MM.1S (cell line): ENCODE measurements around the gene SPA17.

ENCODE experiments used
- DNase-seq: peaks from one replicate; pipeline ENCODE4 v3.0.0-alpha.2; 2015
- H2AFZ ChIP-seq: fragments of 300-600 bp; sonication (generic); 2 replicates; pipeline ENCODE4 v1.6.0; 2016; ENCODE audit warnings: antibody characterized with exemption, low read length
- H3F3A ChIP-seq: fragments of 300-600 bp; sonication (generic); 2 replicates; pipeline ENCODE4 v1.6.1; 2016; ENCODE audit warnings: mild to moderate bottlenecking, antibody characterized with exemption, low read length, moderate library complexity, mixed read lengths; ENCODE audit not compliant: insufficient read depth
- H3K27ac ChIP-seq: fragments of 300-600 bp; sonication (generic); 2 replicates; pipeline ENCODE4 v1.5.1; 2016; ENCODE audit warnings: mild to moderate bottlenecking, low read length
- H3K27me3 ChIP-seq: fragments of 300-600 bp; sonication (generic); replicated peaks from 2 replicates; pipeline ENCODE4 v1.6.0; 2016; ENCODE audit warnings: low read length; ENCODE audit not compliant: insufficient read depth
- H3K36me3 ChIP-seq: fragments of 300-600 bp; sonication (generic); replicated peaks from 2 replicates; pipeline ENCODE4 v1.6.1; 2016; ENCODE audit warnings: mild to moderate bottlenecking, low read length, mixed read lengths; ENCODE audit not compliant: insufficient read depth
- H3K4me1 ChIP-seq: fragments of 300-600 bp; sonication (generic); 2 replicates; pipeline ENCODE4 v1.6.1; 2016; ENCODE audit warnings: low read length, mixed read lengths
- H3K4me2 ChIP-seq: fragments of 300-600 bp; sonication (generic); 2 replicates; pipeline ENCODE4 v1.6.0; 2016; ENCODE audit warnings: low read depth, low read length
- H3K4me3 ChIP-seq: fragments of 300-600 bp; sonication (generic); 2 replicates; pipeline ENCODE4 v1.5.1; 2016; ENCODE audit warnings: low read length, mixed read lengths
- H3K79me2 ChIP-seq: fragments of 300-600 bp; sonication (generic); 2 replicates; pipeline ENCODE4 v1.6.1; 2016; ENCODE audit warnings: mixed run types, low read length, mixed read lengths
- H3K9ac ChIP-seq: fragments of 300-600 bp; sonication (generic); 2 replicates; pipeline ENCODE4 v1.6.1; 2016; ENCODE audit warnings: low read length, mixed read lengths
- H3K9me2 ChIP-seq: fragments of 300-600 bp; sonication (generic); replicated peaks from 2 replicates; pipeline ENCODE4 v1.6.1; 2016; ENCODE audit warnings: mild to moderate bottlenecking, low read length, mixed read lengths; ENCODE audit not compliant: insufficient read depth
- H3K9me3 ChIP-seq: fragments of 300-600 bp; sonication (generic); replicated peaks from 2 replicates; pipeline ENCODE4 v1.6.1; 2016; ENCODE audit warnings: mild to moderate bottlenecking, low read length, mixed read lengths; ENCODE audit not compliant: insufficient read depth
- H4K20me1 ChIP-seq: fragments of 300-600 bp; sonication (generic); 2 replicates; pipeline ENCODE4 v1.6.1; 2016; ENCODE audit warnings: mild to moderate bottlenecking, low read length, moderate library complexity, mixed read lengths; ENCODE audit not compliant: insufficient read depth
- CTCF ChIP-seq: fragments of 300-600 bp; sonication (generic); IDR thresholded peaks from 2 replicates; pipeline ENCODE4 v1.5.1; 2016; ENCODE audit warnings: antibody characterized with exemption, low read length, mixed read lengths
- EZH2 ChIP-seq: fragments of 300-600 bp; sonication (generic); optimal IDR thresholded peaks from 2 replicates; pipeline ENCODE3; 2017; ENCODE audit warnings: low read depth, mild to moderate bottlenecking, antibody characterized with exemption, low read length, mixed read lengths
- EZH2phosphoT487 ChIP-seq: fragments of 300-600 bp; sonication (generic); IDR thresholded peaks from 2 replicates; pipeline ENCODE4 v1.6.1; 2018; ENCODE audit warnings: antibody characterized with exemption, low read length

SPA17 gene

GRCh38 chr11:124648610-124649009 is 25.1 kb upstream of the SPA17 start:
- Histone ChIP-seq H3K9me3 (no peaks in the 10 kb centered on the region), H2AFZ (no peak overlapping the region), H3K9ac (no peak overlapping the region), H3K4me3 (no peak overlapping the region), H3K36me3 (no peaks in the 10 kb centered on the region), H3K27me3 (no peaks in the 10 kb centered on the region), H3K9me2 (no peaks in the 10 kb centered on the region), H4K20me1 (no peaks in the 10 kb centered on the region), H3F3A (no peaks in the 10 kb centered on the region), H3K4me2 (no peak overlapping the region), H3K27ac (no peak overlapping the region), H3K79me2 (no peaks in the 10 kb centered on the region), H3K4me1 (no peaks in the 10 kb centered on the region)
- TF ChIP-seq EZH2phosphoT487 = no peak
- no peak for TF ChIP-seq CTCF
- TF ChIP-seq EZH2 = no peak
- DNase-seq = no peak

GRCh38 chr11:124656774-124657630 is 16.7 kb upstream of the SPA17 start:
- Histone ChIP-seq H2AFZ (no peak overlapping the region), H3K27ac (no peak overlapping the region), H3F3A (no peaks in the 10 kb centered on the region), H3K9me2 (no peaks in the 10 kb centered on the region), H3K9me3 (no peaks in the 10 kb centered on the region), H3K79me2 (no peaks in the 10 kb centered on the region), H3K9ac (no peak overlapping the region), H3K27me3 (no peaks in the 10 kb centered on the region), H3K4me2 (no peak overlapping the region), H3K4me1 (no peaks in the 10 kb centered on the region), H3K4me3 (no peak overlapping the region), H4K20me1 (no peaks in the 10 kb centered on the region), H3K36me3 (no peaks in the 10 kb centered on the region)
- DNase-seq = no peak
- no peak for TF ChIP-seq CTCF
- no peak for TF ChIP-seq EZH2phosphoT487
- TF ChIP-seq EZH2 = no peak

DNA sequence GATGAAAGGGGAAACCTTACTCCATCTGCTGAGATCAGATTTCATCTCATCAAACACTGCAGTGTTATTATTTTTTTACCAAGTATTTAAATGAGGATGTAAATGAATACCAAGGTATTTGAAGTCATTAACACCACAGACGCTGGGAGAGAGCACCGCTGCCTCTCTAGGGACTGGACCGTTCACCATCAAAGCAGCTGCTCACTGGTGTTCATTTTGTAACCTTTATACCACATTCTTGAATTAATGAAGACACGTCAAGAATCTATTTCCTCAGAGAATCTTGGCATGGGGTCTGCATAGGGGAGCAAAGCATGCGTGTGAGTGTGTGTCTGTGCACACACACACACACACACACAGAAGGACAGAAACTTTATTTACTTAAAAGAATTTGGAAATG is 15.8 kb upstream of the SPA17 start:
- Histone ChIP-seq H3K9me3 (no peaks in the 10 kb centered on the region), H3K79me2 (no peaks in the 10 kb centered on the region), H2AFZ (no peak overlapping the region), H4K20me1 (no peaks in the 10 kb centered on the region), H3K4me1 (no peaks in the 10 kb centered on the region), H3K27ac (no peak overlapping the region), H3K4me2 (no peak overlapping the region), H3F3A (no peaks in the 10 kb centered on the region), H3K27me3 (no peaks in the 10 kb centered on the region), H3K9me2 (no peaks in the 10 kb centered on the region), H3K36me3 (no peaks in the 10 kb centered on the region), H3K9ac (no peak overlapping the region), H3K4me3 (no peak overlapping the region)
- TF ChIP-seq CTCF = no peak
- no peak for TF ChIP-seq EZH2
- no peak for TF ChIP-seq EZH2phosphoT487
- no peak for DNase-seq
